ENCODE results near the gene PRDM16.

DNA sequence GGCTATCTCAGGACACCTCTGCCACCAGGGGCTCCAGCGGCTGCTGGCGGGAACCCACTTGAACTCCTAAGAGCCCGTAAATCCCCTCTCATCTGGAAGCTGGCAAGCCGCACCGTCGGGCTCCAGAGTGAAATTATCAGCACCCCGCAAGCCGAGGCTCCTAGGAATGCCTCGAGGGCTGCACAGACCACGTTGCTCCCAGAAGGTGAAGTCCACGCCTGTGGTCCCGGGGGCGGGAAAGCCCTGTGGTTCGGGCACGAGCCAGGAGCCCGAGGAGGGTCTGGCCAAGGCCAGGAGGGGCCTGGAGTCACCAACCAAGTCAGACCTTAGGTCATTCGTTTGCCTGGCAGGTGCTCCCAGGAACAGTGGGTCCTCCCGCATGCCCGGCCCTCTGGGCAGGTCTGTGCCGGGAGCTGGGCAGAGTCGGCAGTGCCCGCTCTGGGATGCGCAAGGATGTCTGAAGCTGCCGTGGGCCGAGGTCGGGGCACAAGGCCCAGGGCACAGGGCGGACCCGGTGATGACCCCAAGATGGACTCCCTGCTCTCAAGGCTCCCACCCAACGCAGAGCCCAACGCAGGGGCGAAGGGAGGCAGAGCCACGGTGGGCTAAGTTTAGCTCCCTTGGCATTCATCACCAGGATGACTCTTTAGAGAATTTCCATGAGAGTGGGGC lies 38.9 kb upstream of the PRDM16 start:
- TF ChIP-seq, protein P1, sequence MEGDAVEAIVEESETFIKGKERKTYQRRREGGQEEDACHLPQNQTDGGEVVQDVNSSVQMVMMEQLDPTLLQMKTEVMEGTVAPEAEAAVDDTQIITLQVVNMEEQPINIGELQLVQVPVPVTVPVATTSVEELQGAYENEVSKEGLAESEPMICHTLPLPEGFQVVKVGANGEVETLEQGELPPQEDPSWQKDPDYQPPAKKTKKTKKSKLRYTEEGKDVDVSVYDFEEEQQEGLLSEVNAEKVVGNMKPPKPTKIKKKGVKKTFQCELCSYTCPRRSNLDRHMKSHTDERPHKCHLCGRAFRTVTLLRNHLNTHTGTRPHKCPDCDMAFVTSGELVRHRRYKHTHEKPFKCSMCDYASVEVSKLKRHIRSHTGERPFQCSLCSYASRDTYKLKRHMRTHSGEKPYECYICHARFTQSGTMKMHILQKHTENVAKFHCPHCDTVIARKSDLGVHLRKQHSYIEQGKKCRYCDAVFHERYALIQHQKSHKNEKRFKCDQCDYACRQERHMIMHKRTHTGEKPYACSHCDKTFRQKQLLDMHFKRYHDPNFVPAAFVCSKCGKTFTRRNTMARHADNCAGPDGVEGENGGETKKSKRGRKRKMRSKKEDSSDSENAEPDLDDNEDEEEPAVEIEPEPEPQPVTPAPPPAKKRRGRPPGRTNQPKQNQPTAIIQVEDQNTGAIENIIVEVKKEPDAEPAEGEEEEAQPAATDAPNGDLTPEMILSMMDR (IDR thresholded peaks at IDR 0.05) = no peak
- TF ChIP-seq POLR2A (IDR thresholded peaks at IDR 0.05) = no peak

All from testis (tissue), 2 donors.